ENCODE measurements around the gene PLA2G2E. TPM values are rescaled to one million over a fixed set of nuclear protein-coding genes. Genes with fewer than 3 reads are reported as not detected.

The PLA2G2E gene, protein sequence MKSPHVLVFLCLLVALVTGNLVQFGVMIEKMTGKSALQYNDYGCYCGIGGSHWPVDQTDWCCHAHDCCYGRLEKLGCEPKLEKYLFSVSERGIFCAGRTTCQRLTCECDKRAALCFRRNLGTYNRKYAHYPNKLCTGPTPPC
- total RNA-seq, result not detected
- long read RNA-seq, result 0 reads

DNA sequence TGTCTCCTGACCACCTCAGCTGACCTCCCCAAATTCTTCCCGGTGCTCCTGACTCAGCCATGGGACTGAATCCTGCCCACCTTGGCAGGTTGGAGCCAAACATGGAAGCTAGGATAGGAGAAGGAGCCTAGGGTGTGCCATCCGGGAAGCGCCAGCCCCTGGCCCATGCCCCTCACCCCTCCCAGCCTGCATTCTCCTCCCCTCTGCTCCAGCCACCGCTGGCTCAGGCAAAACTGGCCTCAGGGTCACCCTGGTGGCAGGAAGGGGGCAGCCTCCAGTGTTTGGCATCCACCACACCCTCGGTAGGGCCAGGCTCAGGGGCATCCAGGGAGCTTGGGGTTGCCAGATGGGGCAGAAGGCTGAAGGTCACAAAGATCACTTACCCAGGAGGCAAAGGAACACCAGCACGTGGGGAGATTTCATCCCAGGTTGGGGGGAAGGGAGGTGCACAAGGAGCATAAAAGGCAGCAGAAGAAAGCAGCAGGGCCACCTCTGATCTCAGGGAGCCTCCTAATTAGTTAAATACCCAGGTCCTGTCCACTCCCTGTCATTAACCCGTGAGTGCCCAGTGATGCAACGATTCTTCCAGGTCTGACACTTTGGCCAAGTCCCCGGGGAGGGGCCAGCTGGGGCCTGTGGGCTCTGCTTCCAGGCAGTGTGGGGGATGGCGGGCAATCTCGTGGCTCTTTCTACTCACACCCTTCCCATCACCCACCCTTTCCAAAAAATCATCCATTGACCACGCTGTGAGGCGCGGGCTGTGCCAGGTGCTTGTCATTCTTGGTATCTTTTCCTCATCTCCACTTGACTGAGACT, at the start of gene PLA2G2E:
Gene PLA2G2E, minus strand, starts transcription at position 481 of the 816 bp plus-strand sequence. Its CDS starts 58 bp downstream, at position 423.
- DNase-seq (no peak), ATAC-seq (no peak)
- intact Hi-C loops (cut with DNase I), result loop anchor here in 1 of 2 donors (10.0 kb wide), 1 partner anchor 561 kb away; the partner anchor contains the start of gene CAMK2N1

DNA sequence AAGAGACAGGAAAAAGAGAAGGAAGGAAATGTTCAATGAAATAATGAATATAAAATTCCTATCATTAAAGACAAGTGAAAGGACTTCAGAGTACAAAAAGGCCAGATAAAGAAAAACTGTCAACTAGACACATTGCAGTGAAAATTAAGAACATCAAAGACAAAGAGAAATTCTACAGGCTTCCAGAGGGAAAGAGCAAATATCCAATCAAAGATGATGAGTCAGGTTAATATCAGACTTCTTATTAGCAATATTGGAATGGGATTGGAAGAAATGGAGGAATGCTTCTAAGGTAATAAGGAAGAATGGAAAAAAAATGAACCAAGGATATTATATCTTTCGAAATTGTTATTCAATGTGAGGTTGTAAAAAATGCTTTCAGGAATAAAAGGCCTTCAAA, 48.2 kb upstream of the PLA2G2E start:
- DNase-seq, result no peak
- ATAC-seq, result no peak
- intact Hi-C loops (cut with DNase I), result loop anchor here in 1 of 2 donors (10.0 kb wide), 2 partner anchors 123 to 173 kb away; no protein-coding TSS in a partner anchor

DNA sequence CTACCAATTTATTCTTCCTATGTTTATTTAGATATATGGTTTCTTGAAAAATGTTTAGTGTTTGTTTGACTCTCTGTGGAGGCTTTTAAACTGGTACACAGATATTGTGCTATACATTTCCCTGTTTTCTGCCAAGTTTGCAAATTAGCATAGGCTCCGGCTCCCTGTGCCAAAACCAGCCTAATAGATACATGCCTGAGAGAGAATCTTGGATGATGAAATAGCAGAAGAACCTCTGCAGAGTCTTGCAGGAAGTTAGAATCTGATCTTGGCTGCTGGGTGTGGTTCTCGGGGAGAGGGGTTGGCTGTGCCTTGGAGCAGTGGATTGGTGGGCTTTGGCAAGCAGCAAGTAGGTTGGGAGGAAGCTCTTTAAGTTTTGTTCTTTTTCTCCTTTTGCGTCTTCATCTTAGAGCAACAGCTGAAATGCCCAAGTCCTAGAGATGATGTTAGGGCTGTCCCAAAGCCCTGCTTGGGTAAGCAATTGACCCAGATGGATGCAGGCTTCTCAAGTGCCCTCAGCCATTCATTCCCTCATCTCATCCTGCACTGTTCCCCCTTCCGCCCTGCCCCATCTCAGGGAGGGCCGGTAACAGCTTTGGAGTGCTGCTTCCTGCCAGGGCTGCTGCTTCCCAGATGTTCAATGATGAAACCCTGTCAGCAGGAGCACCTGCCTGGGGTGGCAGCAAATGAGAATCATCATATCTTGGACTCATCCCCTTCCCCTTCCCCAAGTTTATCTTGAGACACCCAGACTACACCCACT, 46.7 kb upstream of the PLA2G2E start:
- intact Hi-C loops (cut with DNase I), result loop anchor here in 1 of 2 donors (10.0 kb wide), 2 partner anchors 125 to 175 kb away; no protein-coding TSS in a partner anchor
- ATAC-seq (peak in 1 of 2 donors; percentile 44), DNase-seq (no peak)

DNA sequence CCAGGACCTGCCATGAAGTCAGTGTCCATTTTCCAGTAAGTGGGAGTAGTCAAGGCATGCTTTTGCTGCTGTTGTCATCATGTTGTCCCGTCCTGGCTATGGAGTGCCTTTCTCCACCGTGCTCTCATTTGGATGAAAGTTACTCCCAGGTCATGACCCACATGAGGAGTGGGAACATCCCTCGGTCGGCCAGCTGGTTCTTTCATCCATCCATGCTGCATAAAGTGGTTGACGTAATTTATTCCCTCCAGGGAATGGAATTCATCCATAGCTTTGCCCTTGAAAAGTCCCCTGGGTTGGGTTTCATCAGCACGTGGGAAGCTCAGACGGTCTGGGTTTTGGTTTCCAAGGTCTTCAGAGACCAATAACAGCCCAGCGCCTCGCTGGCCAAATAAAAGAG, 44.4 kb upstream of the PLA2G2E start:
- DNase-seq (peak; percentile 74), ATAC-seq (peak; percentile 71 to 87)
- intact Hi-C loops (cut with DNase I), result no loop called here

DNA sequence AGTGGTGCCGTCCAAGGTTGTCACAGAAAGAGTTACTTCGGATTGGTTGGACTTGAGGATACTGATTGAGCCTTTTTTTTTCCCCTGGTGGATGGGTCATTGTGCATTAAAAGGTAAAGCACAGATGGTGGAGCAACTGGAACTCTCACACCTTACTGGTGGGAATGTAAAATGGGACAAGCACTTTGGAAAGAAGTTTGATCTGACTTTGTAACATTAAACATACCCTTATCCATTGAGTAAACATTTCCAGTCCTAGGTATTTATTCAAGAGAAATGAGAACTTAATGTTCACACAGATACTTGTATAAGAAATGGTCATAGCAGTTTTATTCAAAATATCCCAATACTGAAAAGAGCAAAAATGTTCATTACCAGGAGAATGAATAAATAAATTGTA, 41.1 kb upstream of the PLA2G2E start:
- intact Hi-C loops (cut with DNase I), result no loop called here

DNA sequence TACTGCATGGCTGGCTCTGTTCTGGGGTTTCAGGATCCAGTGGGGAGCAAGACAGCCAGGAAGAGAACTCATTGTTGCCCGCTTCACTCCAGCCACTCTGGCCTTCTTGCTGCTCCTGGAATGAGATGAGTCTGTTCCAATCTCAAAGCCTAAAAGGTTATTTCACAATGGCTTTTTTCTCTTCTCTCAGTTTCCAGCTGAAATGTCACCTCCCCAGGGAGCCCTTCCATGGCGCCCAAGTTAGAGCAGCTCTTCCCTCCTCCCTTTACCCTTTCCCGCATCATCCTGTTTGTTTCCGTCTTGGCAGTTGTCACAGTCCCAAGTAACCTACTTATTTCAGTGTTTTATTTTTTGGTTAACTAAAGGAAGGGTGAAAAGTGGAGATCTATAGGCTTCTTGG, 40.2 kb upstream of the PLA2G2E start:
- ATAC-seq, result no peak
- no peak for DNase-seq
- intact Hi-C loops (cut with DNase I), result no loop called here

More for the DNA sequence above, 41.1 kb upstream of the PLA2G2E start:
- DNase-seq, result no peak
- no peak for ATAC-seq

DNA sequence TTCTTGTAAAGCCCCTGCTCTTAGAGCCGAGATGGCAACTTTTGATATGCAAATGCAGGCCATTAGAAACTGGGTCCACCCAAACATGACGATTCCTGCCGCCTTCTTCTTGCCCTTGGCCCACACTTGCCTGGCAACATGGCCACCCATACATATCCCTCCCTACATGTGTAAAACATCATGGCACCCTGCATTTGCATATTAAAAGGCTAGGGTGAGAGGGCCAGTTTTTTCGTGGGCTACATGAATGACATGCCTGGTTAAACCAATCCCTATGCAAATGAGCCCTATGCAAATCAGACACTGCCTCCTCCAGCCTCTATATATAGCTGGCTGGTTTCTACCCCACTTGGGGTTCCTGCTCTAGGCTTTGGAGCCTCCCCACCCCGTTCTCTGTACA, 37.2 kb upstream of the PLA2G2E start:
- ATAC-seq, result no peak
- no peak for DNase-seq
- intact Hi-C loops (cut with DNase I), result no loop called here

DNA sequence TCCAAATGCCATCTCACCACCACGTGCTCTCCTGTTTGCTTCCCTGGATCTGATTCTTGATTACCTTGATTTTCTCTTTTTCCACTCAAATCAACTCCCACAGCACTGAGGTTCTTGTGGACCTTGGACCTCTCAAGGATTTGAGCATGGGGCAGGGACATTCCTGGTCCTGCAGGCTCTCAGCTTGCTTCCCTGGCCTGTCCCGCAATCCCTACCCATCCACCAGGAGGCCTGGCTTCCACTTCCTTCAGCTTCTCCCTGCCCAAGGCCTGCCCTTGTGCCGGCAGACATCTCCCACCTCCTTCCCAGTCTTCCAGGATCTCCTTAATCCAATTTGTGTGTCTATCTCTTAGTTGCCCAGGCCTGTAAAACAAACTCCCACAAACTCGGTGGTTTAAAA, 34.4 kb upstream of the PLA2G2E start:
- no peak for ATAC-seq
- intact Hi-C loops (cut with DNase I), result no loop called here
- DNase-seq, result no peak

DNA sequence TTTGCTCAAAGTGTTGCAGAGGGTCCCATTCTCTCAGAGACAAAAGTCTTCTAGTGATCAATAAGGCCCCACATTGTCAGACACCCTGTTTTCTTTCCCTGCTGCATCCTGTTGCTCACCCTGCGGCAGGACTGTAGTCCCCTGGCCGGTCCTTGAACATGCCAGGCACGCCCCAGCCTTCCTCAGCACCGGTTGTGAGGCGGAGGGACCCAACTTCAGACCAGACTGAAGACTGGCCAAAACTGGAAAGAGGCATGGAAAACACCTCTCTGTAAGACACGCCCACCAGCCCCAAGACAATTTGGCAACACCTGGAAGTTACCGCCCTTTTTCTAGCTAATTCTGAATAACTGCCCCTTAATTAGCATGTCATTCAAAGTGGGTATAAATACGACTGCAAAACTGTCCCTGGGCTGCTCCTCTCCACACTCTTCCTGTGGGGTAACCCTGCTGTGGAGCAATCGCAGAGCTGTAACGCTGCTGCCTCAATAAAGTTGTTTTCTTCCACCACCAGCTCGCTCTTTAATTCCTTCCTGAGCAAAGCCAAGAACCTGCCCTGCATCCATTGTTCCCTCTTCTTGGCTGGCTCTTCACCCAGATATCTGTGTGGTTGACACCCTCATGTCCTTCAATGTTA, 32.2 kb upstream of the PLA2G2E start:
- ATAC-seq (no peak), DNase-seq (no peak)
- intact Hi-C loops (cut with DNase I), result no loop called here

DNA sequence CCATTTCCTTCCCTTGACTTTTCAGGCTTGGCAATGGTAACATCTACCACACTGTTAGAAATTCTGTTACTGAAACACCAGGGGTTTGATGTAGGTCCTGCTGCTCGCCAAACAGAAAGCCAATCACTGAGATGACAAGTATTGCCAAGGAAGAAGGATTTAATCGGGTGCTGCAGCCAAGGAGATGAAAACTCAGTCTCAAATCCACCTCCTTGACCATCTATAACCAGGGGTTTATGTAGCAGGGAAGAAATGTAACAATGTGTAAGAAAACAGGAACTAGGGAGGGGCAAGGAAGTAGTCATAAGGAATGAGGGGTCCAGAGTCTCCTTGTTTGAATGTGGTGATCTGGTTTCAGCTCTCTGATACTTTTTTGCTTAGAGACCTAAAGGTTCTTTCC, 30.6 kb upstream of the PLA2G2E start:
- no peak for DNase-seq
- no peak for ATAC-seq
- intact Hi-C loops (cut with DNase I), result no loop called here

DNA sequence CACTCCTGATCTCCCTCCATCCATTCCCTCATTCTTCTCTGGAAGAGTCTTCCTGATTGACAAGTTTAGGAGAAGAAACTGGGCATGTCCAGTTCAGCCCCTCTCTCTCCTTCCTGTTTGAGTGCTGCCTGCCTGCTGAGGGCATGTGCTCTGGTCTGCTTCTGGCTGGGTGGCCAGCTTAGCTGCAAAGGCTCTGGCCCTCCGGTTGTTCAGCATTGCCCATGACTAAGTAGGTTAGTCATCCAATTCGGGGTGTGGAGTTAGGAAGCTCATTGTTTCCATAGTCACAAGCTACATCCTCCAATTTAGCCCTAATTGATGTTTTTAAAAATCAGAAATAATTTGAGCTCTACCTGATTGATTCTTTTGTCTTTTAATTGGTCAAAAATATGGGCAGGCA, 25.6 kb upstream of the PLA2G2E start:
- ATAC-seq (peak in 1 of 2 donors; percentile 74), DNase-seq (no peak)
- intact Hi-C loops (cut with DNase I), result no loop called here

DNA sequence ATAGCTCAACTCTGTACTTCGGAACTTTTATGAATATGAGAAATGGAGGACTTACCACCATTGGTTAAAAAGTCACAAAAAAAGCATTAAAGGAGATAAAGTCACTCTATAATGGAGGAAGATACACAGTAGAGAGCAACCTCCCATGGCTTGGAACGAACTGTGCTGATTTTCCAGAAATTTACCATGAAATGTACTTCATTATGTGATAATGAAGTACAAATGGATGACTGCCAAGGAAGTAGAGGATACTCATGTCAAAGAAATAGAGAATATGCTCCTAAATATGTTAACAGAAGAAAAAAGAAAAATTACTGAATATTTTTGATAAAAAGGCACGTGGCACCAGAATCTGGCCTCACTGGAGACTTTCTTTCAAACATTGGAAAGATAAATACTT, 23.6 kb upstream of the PLA2G2E start:
- ATAC-seq, result no peak
- DNase-seq, result no peak
- intact Hi-C loops (cut with DNase I), result no loop called here

DNA sequence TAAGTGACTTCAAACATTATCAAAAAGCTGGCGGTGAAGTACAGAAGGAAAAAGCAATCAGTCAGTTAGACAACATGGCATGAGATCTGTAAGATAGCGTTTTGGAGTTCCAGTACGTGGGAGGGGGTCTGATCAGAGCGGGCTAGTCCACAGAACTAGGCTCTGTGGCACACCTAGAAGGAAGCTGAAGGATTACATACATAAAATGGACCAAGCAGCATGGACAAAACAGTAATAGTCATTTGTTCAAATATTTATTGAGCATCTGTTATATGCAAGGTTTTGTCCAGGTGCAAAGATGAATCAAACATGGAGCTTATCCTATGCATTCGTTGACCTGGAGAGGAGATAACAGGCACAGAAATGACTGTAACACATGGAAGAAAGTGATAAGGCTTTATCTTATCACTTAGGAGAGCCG, 22.9 kb upstream of the PLA2G2E start:
- no peak for ATAC-seq
- DNase-seq, result no peak
- intact Hi-C loops (cut with DNase I), result no loop called here

DNA sequence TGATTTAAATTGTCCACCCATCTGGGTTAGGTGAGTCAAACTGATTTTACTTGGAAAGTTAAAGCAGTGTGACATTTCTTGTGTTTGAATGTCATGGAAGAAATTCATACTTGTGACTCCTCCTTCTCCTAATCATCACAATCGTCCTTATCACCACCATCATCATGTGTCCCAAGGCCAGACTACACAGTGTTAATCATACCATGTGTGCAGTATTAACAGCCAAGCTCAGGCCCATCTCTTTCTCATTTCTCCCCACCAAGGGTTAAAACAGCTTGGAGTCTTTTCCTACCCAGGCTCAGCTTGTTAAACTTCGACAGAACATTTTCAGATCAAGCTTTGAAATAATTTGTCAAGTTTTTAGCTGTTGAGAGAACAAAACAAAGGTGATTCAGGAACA, 22.5 kb upstream of the PLA2G2E start:
- intact Hi-C loops (cut with DNase I), result no loop called here
- ATAC-seq (no peak), DNase-seq (no peak)

DNA sequence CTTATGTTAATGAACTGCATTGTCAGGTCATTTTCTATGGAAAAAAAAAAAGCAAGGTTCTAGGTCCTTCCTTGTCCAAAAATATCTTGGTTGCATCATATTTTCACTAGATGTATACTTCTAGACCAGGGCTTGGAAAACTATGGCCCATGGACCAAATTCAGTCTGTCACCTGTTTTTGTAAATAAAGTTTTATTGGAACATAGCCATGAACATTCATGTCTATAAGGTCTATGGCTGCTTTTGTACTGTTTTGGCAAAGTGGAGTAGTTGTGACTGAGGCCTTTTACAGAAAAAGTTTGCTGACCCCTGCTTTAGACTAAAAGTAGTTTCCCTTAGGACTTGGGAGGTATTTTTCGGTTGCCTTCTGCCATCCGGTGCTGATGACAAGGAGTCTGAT, 19.2 kb upstream of the PLA2G2E start:
- DNase-seq (no peak), ATAC-seq (no peak)
- intact Hi-C loops (cut with DNase I), result no loop called here

DNA sequence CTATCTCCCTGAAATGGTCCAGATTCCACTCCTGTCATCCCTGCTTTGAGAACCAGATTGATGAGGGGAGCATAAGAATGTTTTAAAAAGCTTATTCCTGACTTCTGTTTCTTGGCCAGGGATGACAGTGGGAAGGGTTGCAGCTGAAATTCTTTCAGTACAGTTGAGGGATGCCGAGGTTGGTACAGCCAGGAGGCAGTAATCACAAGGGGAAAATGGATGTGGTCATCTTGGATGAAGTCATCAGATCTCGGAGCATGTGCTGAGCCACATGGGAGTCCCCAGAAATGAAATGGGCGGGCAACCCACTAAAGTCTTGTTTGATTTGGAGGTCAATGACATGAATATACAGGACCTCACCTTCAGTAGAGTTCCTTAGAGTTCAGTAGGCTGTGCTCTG, 18.7 kb upstream of the PLA2G2E start:
- peak in 1 of 2 donors; percentile 63 for ATAC-seq
- no peak for DNase-seq

DNA sequence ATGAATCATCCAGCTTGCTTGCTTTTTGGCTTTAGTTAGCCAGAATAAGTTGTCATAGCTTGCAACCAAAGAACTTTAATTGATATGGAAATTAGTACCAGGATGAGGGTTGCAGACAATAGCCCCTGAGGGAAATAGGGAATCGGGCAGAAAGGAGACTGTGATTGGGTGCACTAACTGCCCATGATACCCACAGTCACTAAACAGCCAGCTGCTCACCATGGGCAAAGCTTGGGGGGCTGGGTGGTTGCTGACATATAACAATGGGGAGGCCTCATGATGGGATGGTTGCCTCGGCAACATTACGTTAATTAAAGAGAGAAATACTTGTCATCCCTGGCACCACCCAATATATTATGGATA, 17.8 kb upstream of the PLA2G2E start:
- intact Hi-C loops (cut with DNase I), result no loop called here
- ATAC-seq (no peak), DNase-seq (no peak)

More for the DNA sequence above, 18.7 kb upstream of the PLA2G2E start:
- intact Hi-C loops (cut with DNase I), result no loop called here

DNA sequence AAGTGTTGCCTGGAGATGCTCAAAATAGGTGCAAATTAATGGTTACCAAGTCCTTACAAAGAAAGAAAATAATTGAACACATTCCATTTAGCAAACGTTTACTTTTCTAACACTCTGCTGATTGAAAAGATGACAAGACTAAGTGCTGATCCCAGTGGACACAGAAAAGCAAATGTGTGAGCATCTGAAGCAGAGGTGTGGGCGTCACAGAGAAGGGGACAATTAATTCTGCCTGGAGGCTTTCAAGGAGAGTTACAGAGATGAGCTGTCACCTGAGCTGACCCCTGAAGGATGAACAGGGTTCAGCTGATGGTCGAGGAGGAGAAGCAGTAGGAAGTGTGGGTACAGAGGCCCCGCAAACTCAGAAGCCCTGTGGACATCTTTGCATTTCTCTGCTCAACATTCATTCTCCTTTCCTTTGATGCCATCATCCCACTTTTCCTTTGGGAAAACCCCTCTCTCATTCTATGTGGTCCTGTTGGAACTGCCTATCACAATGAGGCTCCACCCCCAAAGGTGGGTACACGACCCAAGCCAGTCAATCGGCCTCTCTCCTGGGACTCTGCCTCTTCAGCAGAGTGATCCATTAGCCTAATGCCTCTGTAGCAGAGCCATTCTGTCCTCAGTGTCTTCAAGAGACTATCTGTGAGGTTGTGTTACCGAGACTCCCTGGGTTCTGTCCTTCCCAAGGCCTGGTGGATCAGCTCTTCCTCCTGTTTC, 17.2 kb upstream of the PLA2G2E start:
- no peak for ATAC-seq
- no peak for DNase-seq
- intact Hi-C loops (cut with DNase I), result no loop called here

DNA sequence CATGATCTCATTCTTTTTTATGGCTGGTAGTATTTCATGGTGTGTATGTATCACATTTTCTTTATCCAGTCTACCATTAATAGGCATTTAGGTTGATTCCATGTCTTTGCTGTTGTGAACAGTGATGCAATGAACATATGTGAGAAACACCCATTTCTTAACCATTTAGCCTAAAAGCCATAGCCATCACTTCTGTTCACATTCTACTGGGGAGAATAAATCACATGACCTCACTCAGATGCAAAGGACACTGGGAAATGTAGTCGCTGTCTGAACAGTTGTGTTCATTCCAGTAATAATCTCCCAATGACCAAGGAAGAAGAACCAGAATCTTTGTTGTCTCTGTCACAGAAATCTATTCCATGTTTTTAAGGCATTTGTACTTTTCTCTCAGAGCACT, 15.1 kb upstream of the PLA2G2E start:
- ATAC-seq (no peak), DNase-seq (no peak)
- intact Hi-C loops (cut with DNase I), result no loop called here

Measured in left cardiac atrium (tissue), 4 donors.